ENCODE measurements around the gene ATG2A.

DNA sequence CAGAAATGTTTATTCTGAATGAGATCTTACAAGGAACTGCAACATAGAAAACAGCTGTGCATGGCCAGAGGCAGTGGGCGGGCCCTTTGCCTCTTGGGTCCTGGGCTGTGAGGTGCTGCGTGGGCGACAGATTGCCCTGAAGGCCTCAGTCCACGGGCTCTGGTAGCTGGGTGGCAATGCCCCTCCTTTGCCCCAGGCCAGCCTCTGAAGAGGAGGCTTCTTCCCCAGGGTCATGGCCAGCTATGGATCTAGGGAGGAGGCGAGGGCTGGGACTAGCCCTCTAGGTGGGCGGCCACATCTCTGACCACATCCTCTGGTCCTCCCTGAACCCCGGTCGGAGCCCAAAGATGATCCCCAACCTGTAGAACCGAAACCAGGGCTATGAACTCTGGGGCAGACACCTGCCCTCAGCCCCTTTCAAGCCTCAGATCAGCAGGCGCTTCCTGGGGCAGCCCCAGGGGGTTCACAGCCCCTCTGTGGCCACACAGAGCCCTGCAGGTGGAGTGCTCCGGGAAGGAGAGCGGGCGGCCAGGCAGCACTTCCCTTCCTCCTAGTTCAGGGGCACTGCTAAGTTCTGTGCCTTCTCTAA lies 65.9 kb downstream of the ATG2A start:
- no peak for TF ChIP-seq POLR2AphosphoS5 (IDR thresholded peaks at IDR 0.05)
- TF ChIP-seq, protein P1, sequence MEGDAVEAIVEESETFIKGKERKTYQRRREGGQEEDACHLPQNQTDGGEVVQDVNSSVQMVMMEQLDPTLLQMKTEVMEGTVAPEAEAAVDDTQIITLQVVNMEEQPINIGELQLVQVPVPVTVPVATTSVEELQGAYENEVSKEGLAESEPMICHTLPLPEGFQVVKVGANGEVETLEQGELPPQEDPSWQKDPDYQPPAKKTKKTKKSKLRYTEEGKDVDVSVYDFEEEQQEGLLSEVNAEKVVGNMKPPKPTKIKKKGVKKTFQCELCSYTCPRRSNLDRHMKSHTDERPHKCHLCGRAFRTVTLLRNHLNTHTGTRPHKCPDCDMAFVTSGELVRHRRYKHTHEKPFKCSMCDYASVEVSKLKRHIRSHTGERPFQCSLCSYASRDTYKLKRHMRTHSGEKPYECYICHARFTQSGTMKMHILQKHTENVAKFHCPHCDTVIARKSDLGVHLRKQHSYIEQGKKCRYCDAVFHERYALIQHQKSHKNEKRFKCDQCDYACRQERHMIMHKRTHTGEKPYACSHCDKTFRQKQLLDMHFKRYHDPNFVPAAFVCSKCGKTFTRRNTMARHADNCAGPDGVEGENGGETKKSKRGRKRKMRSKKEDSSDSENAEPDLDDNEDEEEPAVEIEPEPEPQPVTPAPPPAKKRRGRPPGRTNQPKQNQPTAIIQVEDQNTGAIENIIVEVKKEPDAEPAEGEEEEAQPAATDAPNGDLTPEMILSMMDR (IDR thresholded peaks at IDR 0.05), result no peak
- TF ChIP-seq POLR2A (IDR thresholded peaks at IDR 0.05), result no peak

All from stomach (tissue), 4 donors.